HG02588 (cell line): ENCODE results near the gene P3H3.
"Not testable (repeated sequence)": the region's sequence is repeated elsewhere in the genome, so short reads cannot be mapped to it uniquely, and the experiment has no call there.

Experiments used
- ATAC-seq: cut with Tn5 transposase; IDR thresholded peaks from one replicate; pipeline ENCODE4 v1.9.1; 2021; ENCODE audit warnings: mild to moderate bottlenecking, moderate library complexity; ENCODE audit not compliant: unreplicated experiment

The P3H3 gene

GRCh38 chr12:6863586-6864321 lies 35.5 kb downstream of the P3H3 start:
- no peak for ATAC-seq

- ATAC-seq, result not testable (repeated sequence)
Observed at GRCh38 chr12:6865307-6865706, 37.1 kb downstream of the P3H3 start.

- ATAC-seq, result no peak
Observed at GRCh38 chr12:6866163-6866919, 38.1 kb downstream of the P3H3 start.

GRCh38 chr12:6866920-6867412 lies 38.8 kb downstream of the P3H3 start:
- ATAC-seq, result peak; percentile 14

GRCh38 chr12:6867413-6868210 lies 39.4 kb downstream of the P3H3 start, which contains the start of gene TPI1:
Gene TPI1 (plus strand): TSS chr12:6867531. CDS start chr12:6867567, 36 bp downstream.
- ATAC-seq, result peak; percentile 50

- no peak for ATAC-seq
Observed at GRCh38 chr12:6868211-6869048, 40.2 kb downstream of the P3H3 start.

GRCh38 chr12:6869049-6870021 lies 41.1 kb downstream of the P3H3 start:
- ATAC-seq, result no peak

- ATAC-seq, result not testable (repeated sequence)
Observed at GRCh38 chr12:6870304-6870703, 42.1 kb downstream of the P3H3 start.

GRCh38 chr12:6871052-6871957 lies 43.1 kb downstream of the P3H3 start:
- no peak for ATAC-seq

- ATAC-seq, result peak; percentile 32
Observed at GRCh38 chr12:6872073-6873048, 44.2 kb downstream of the P3H3 start.

- peak; percentile 78 for ATAC-seq
Observed at GRCh38 chr12:6873094-6874014, 45.1 kb downstream of the P3H3 start, which contains the start of gene SPSB2. Gene SPSB2 (minus strand): TSS chr12:6873303. CDS start chr12:6872901, 402 bp downstream.

GRCh38 chr12:6874015-6874368 lies 45.8 kb downstream of the P3H3 start:
- not testable (repeated sequence) for ATAC-seq

- ATAC-seq, result not testable (repeated sequence)
Observed at GRCh38 chr12:6879824-6880223, 51.6 kb downstream of the P3H3 start.

GRCh38 chr12:6883252-6883651 lies 55.0 kb downstream of the P3H3 start:
- ATAC-seq, result no peak

- ATAC-seq, result no peak
Observed at GRCh38 chr12:6883683-6884082, 55.5 kb downstream of the P3H3 start.

- ATAC-seq, result no peak
Observed at GRCh38 chr12:6884539-6884938, 56.3 kb downstream of the P3H3 start.
